Loucy (cell line): ENCODE results near the gene PMM1.

Experiments used
- EZH2phosphoT487 ChIP-seq: fragments of 200-600 bp; IDR thresholded peaks from 2 replicates; pipeline ENCODE4 v1.6.1; 2018; ENCODE audit warnings: antibody characterized with exemption, mild to moderate bottlenecking, moderate library complexity, borderline replicate concordance
- TF ChIP-seq, protein P1 (sequence below): fragments of 200-600 bp; sonication (generic); conservative IDR thresholded peaks from 2 replicates; pipeline ENCODE4 v1.5.1; 2014; ENCODE audit warnings: mild to moderate bottlenecking, antibody characterized with exemption, low read length

- TF ChIP-seq, protein P1, sequence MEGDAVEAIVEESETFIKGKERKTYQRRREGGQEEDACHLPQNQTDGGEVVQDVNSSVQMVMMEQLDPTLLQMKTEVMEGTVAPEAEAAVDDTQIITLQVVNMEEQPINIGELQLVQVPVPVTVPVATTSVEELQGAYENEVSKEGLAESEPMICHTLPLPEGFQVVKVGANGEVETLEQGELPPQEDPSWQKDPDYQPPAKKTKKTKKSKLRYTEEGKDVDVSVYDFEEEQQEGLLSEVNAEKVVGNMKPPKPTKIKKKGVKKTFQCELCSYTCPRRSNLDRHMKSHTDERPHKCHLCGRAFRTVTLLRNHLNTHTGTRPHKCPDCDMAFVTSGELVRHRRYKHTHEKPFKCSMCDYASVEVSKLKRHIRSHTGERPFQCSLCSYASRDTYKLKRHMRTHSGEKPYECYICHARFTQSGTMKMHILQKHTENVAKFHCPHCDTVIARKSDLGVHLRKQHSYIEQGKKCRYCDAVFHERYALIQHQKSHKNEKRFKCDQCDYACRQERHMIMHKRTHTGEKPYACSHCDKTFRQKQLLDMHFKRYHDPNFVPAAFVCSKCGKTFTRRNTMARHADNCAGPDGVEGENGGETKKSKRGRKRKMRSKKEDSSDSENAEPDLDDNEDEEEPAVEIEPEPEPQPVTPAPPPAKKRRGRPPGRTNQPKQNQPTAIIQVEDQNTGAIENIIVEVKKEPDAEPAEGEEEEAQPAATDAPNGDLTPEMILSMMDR = no peak
- no peak for TF ChIP-seq EZH2phosphoT487
These were observed 49.3 kb downstream of the PMM1 start for GRCh38 chr22:41540365-41540764.
